ENCODE measurements around the gene PEA15.

- TF ChIP-seq CTCF (IDR thresholded peaks at IDR 0.05) = no peak
- TF ChIP-seq POLR2A (IDR thresholded peaks at IDR 0.05) = no peak
- no peak for TF ChIP-seq EP300 (IDR thresholded peaks at IDR 0.05; ENCODE audit: low read depth)
These were observed 8.0 kb upstream of the PEA15 start for GRCh38 chr1:160197231-160197630.
